ENCODE results near the gene TRIM66.
A peak's percentile ranks its signal among the peaks of the same experiment; 100 is the strongest.
"Not testable (repeated sequence)": the region's sequence is repeated elsewhere in the genome, so short reads cannot be mapped to it uniquely, and the experiment has no call there.

The TRIM66 gene

GRCh38 chr11:8671193-8671612 is 11.3 kb downstream of the TRIM66 start:
- Histone ChIP-seq H3K9me3 (ENCODE audit: severe bottlenecking) (no peaks in the 10 kb centered on the region), H3K4me1 (ENCODE audit: insufficient read depth, poor library complexity, severe bottlenecking) (peaks cover 21% of the 10 kb centered on the region), H3K27ac (ENCODE audit: poor library complexity, severe bottlenecking) (peak overlapping the region; percentile 81), H3K36me3 (ENCODE audit: low read depth) (peaks cover 7% of the 10 kb centered on the region; the same call in 1 of the 2 replicates), H3K27me3 (ENCODE audit: insufficient read depth, poor library complexity, severe bottlenecking) (no peaks in the 10 kb centered on the region), H3K4me3 (ENCODE audit: severe bottlenecking) (no peak overlapping the region)
- ATAC-seq (ENCODE audit: low read depth): peak; percentile 98
- DNase-seq (ENCODE audit: low spot score): no peak
- TF ChIP-seq, protein P1, sequence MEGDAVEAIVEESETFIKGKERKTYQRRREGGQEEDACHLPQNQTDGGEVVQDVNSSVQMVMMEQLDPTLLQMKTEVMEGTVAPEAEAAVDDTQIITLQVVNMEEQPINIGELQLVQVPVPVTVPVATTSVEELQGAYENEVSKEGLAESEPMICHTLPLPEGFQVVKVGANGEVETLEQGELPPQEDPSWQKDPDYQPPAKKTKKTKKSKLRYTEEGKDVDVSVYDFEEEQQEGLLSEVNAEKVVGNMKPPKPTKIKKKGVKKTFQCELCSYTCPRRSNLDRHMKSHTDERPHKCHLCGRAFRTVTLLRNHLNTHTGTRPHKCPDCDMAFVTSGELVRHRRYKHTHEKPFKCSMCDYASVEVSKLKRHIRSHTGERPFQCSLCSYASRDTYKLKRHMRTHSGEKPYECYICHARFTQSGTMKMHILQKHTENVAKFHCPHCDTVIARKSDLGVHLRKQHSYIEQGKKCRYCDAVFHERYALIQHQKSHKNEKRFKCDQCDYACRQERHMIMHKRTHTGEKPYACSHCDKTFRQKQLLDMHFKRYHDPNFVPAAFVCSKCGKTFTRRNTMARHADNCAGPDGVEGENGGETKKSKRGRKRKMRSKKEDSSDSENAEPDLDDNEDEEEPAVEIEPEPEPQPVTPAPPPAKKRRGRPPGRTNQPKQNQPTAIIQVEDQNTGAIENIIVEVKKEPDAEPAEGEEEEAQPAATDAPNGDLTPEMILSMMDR (IDR thresholded peaks at IDR 0.05; ENCODE audit: poor library complexity, severe bottlenecking): no peak

GRCh38 chr11:8670081-8670480 is 12.4 kb downstream of the TRIM66 start:
- H3K36me3 ChIP-seq (ENCODE audit: low read depth); ATAC-seq (ENCODE audit: low read depth); DNase-seq (ENCODE audit: low spot score); H3K27me3 ChIP-seq (ENCODE audit: insufficient read depth, poor library complexity, severe bottlenecking); H3K4me3 ChIP-seq (ENCODE audit: severe bottlenecking); H3K9me3 ChIP-seq (ENCODE audit: severe bottlenecking): not testable (repeated sequence)
- Histone ChIP-seq H3K4me1 (ENCODE audit: insufficient read depth, poor library complexity, severe bottlenecking) (peaks cover 21% of the 10 kb centered on the region), H3K27ac (ENCODE audit: poor library complexity, severe bottlenecking) (peak overlapping the region; percentile 81)

- DNase-seq (ENCODE audit: low spot score) (no peak), ATAC-seq (ENCODE audit: low read depth) (no peak)
- no peaks in the 10 kb centered on the region for H3K36me3 ChIP-seq (ENCODE audit: low read depth)
- H3K4me1 ChIP-seq (ENCODE audit: insufficient read depth, poor library complexity, severe bottlenecking): peaks cover 2% of the 10 kb centered on the region
- H3K27ac ChIP-seq (ENCODE audit: poor library complexity, severe bottlenecking): no peak overlapping the region
- no peak overlapping the region for H3K4me3 ChIP-seq (ENCODE audit: severe bottlenecking)
- H3K9me3 ChIP-seq (ENCODE audit: severe bottlenecking): no peaks in the 10 kb centered on the region
- TF ChIP-seq, protein P1 (IDR thresholded peaks at IDR 0.05; ENCODE audit: poor library complexity, severe bottlenecking): no peak
- H3K27me3 ChIP-seq (ENCODE audit: insufficient read depth, poor library complexity, severe bottlenecking): no peaks in the 10 kb centered on the region
Measured at GRCh38 chr11:8665222-8665621, 17.2 kb downstream of the TRIM66 start.

GRCh38 chr11:8661001-8661795 is 21.3 kb downstream of the TRIM66 start:
- no peak for ATAC-seq (ENCODE audit: low read depth)
- TF ChIP-seq, protein P1 (IDR thresholded peaks at IDR 0.05; ENCODE audit: poor library complexity, severe bottlenecking): no peak
- no peak overlapping the region for H3K4me3 ChIP-seq (ENCODE audit: severe bottlenecking)
- no peaks in the 10 kb centered on the region for H3K4me1 ChIP-seq (ENCODE audit: insufficient read depth, poor library complexity, severe bottlenecking)
- no peaks in the 10 kb centered on the region for H3K9me3 ChIP-seq (ENCODE audit: severe bottlenecking)
- DNase-seq (ENCODE audit: low spot score): no peak
- H3K27ac ChIP-seq (ENCODE audit: poor library complexity, severe bottlenecking): no peak overlapping the region
- H3K36me3 ChIP-seq (ENCODE audit: low read depth): no peaks in the 10 kb centered on the region
- H3K27me3 ChIP-seq (ENCODE audit: insufficient read depth, poor library complexity, severe bottlenecking): no peaks in the 10 kb centered on the region

DNA sequence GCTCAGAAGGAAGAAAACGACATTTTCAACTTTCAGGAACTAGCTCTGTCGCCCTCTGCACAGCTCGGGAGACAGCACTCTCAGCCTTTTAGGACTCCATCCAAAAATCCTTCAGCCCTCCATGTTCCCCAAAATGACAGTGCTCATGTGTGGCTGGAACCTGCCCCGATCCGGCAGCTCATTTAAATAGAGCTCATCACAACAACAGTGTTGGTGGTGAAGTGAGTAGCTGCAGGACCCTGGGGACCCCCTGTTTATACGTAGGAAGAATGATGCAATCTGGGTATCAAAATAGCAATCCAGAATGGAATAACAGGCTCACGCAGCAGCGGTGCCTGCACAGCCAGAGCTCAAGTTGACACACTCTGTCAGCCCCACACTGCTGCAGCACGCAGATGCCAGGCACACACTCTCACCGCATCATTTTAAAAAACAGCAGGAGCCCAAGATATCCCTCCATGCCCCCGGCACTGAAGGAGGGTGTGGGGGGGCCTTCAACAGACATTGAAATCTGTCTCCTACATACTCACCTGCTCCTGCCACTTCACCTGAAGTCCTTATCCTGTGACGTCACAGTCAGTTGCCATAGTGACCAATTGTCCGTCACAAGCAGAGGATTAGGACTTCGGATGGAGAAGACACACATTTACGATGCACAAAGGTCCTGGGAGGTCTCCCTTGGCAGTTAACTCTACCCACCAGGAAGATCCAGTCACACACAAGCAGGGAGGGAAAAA is 24.0 kb downstream of the TRIM66 start:
- TF ChIP-seq, protein P1 (IDR thresholded peaks at IDR 0.05; ENCODE audit: poor library complexity, severe bottlenecking): no peak
- Histone ChIP-seq H3K4me3 (ENCODE audit: severe bottlenecking) (no peak overlapping the region), H3K27ac (ENCODE audit: poor library complexity, severe bottlenecking) (no peak overlapping the region), H3K4me1 (ENCODE audit: insufficient read depth, poor library complexity, severe bottlenecking) (no peaks in the 10 kb centered on the region), H3K9me3 (ENCODE audit: severe bottlenecking) (no peaks in the 10 kb centered on the region), H3K36me3 (ENCODE audit: low read depth) (no peaks in the 10 kb centered on the region), H3K27me3 (ENCODE audit: insufficient read depth, poor library complexity, severe bottlenecking) (no peaks in the 10 kb centered on the region)
- DNase-seq (ENCODE audit: low spot score) (no peak), ATAC-seq (ENCODE audit: low read depth) (no peak)

Measured in RWPE2 (cell line).